ENCODE data around the gene CAND2. TPM values are rescaled to one million over a fixed set of nuclear protein-coding genes. Genes with fewer than 3 reads are reported as not detected.

Gene CAND2
- total and polyA plus RNA-seq, 9 of the 15 experiments (the other 6 are each of a cell fraction or from before 2014, with no cell fraction given): 0.91 to 14.9 (median 4.3) TPM

DNA sequence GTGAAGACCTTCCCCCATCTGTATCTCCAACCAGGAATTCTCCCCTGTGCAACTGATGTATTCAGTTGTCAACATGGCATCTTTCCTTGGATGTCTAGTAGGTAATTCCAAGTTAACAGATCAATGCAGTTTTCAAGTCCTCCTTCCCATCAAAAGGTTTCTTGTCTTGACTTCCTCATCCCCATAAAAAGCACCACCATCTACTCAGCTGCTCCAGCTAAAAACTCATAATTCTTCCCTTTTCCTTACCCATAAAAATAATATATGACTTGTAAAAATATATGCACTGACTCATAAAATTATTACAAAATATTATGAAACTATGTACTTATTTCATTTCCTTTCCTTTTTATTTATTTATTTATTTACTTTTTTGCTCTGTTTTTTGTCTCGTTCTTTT lies 5.0 kb upstream of the CAND2 start (continued):
- no peak for TF ChIP-seq AFF4 (CRISPR knock-in tag; IDR thresholded peaks at IDR 0.05)
- TF ChIP-seq THRAP3 (IDR thresholded peaks at IDR 0.05; ENCODE audit: borderline replicate concordance): no peak
- TF ChIP-seq MAFG (tag; conservative IDR thresholded peaks at IDR 0.05): no peak
- no peak for TF ChIP-seq ESRRA (IDR thresholded peaks at IDR 0.05; ENCODE audit: borderline replicate concordance, low read depth)
- no peak for TF ChIP-seq ZBTB49 (CRISPR knock-in tag; IDR thresholded peaks at IDR 0.05; ENCODE audit: borderline replicate concordance)
- no peak for TF ChIP-seq MIER1 (IDR thresholded peaks at IDR 0.05; ENCODE audit: low read depth)
- no peak for TF ChIP-seq RBM14 (IDR thresholded peaks at IDR 0.05; ENCODE audit: borderline replicate concordance, insufficient read depth, low read depth, low read length)
- TF ChIP-seq, protein P1, sequence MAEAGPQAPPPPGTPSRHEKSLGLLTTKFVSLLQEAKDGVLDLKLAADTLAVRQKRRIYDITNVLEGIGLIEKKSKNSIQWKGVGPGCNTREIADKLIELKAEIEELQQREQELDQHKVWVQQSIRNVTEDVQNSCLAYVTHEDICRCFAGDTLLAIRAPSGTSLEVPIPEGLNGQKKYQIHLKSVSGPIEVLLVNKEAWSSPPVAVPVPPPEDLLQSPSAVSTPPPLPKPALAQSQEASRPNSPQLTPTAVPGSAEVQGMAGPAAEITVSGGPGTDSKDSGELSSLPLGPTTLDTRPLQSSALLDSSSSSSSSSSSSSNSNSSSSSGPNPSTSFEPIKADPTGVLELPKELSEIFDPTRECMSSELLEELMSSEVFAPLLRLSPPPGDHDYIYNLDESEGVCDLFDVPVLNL (CRISPR knock-in tag; IDR thresholded peaks at IDR 0.05; ENCODE audit: low read depth): no peak
- no peak for TF ChIP-seq NUFIP1 (IDR thresholded peaks at IDR 0.05; ENCODE audit: partially characterized antibody)
- no peak for TF ChIP-seq IRF2 (CRISPR knock-in tag; IDR thresholded peaks at IDR 0.05)
- TF ChIP-seq SIN3A (IDR thresholded peaks at IDR 0.05; ENCODE audit: borderline replicate concordance in 2 of 2, control insufficient read depth in 1 of 2, low read depth in 2 of 2, low read length in 2 of 2): no peak
- TF ChIP-seq CTBP1 (IDR thresholded peaks at IDR 0.05; ENCODE audit: borderline replicate concordance): no peak
- no peak for TF ChIP-seq CCAR2 (IDR thresholded peaks at IDR 0.05; ENCODE audit: low read depth, low read length)

Data from K562 (cell line).